T-helper 17 cell (primary cell): ENCODE measurements around the gene CSPG5. TPM values are rescaled to one million over a fixed set of nuclear protein-coding genes. Genes with fewer than 3 reads are reported as not detected.
A peak's percentile ranks its signal among the peaks of the same experiment; 100 is the strongest.

ENCODE experiments used
- ATAC-seq: fragments of 150-1000 bp; cut with Tn5 transposase; 2 replicates; pipeline ENCODE4 v1.10.0; 2021; ENCODE audit warnings: mild to moderate bottlenecking, moderate library complexity
- DNase-seq, 3 donors: peaks; one replicate each; pipeline versions ENCODE4 v3.0.0 to v3.0.0-alpha.2; 2020 to 2021
- H3K9me3 ChIP-seq: one replicate; pipeline ENCODE4 v1.7.0; 2013; ENCODE audit warnings: low read length, mild to moderate bottlenecking; ENCODE audit not compliant: control insufficient read depth, poor library complexity, severe bottlenecking
- H3K27ac Mint-ChIP-seq: one replicate; pipeline ENCODE4 v1.8.0; 2022; ENCODE audit warnings: mild to moderate bottlenecking, moderate library complexity, mixed read lengths
- H3K27me3 Mint-ChIP-seq: one replicate; pipeline ENCODE4 v1.8.0; 2022; ENCODE audit warnings: mixed read lengths
- H3K36me3 Mint-ChIP-seq: one replicate; pipeline ENCODE4 v1.8.0; 2022; ENCODE audit warnings: low read depth, mixed read lengths
- H3K4me1 Mint-ChIP-seq: one replicate; pipeline ENCODE4 v1.8.0; 2022; ENCODE audit warnings: mild to moderate bottlenecking, mixed read lengths
- H3K4me3 Mint-ChIP-seq: one replicate; pipeline ENCODE4 v1.8.0; 2022; ENCODE audit warnings: mild to moderate bottlenecking, moderate library complexity, mixed read lengths
- total RNA-seq, 4 donors: library from RNA in 2 of 4; stranded (reverse) in 2 of 4; gene quantifications; one replicate each; pipeline ENCODE4 v1.2.3 and lab custom pipeline; 2022 to 2026

Gene CSPG5, protein sequence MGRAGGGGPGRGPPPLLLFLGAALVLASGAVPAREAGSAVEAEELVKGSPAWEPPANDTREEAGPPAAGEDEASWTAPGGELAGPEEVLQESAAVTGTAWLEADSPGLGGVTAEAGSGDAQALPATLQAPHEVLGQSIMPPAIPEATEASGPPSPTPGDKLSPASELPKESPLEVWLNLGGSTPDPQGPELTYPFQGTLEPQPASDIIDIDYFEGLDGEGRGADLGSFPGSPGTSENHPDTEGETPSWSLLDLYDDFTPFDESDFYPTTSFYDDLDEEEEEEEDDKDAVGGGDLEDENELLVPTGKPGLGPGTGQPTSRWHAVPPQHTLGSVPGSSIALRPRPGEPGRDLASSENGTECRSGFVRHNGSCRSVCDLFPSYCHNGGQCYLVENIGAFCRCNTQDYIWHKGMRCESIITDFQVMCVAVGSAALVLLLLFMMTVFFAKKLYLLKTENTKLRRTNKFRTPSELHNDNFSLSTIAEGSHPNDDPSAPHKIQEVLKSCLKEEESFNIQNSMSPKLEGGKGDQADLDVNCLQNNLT
- under 1 TPM; 0.21 to 0.35 TPM for total RNA-seq
- 0.38 to 1.3 reads per million in 2 donors for total RNA-seq (lab: John Stamatoyannopoulos, UW)

DNA sequence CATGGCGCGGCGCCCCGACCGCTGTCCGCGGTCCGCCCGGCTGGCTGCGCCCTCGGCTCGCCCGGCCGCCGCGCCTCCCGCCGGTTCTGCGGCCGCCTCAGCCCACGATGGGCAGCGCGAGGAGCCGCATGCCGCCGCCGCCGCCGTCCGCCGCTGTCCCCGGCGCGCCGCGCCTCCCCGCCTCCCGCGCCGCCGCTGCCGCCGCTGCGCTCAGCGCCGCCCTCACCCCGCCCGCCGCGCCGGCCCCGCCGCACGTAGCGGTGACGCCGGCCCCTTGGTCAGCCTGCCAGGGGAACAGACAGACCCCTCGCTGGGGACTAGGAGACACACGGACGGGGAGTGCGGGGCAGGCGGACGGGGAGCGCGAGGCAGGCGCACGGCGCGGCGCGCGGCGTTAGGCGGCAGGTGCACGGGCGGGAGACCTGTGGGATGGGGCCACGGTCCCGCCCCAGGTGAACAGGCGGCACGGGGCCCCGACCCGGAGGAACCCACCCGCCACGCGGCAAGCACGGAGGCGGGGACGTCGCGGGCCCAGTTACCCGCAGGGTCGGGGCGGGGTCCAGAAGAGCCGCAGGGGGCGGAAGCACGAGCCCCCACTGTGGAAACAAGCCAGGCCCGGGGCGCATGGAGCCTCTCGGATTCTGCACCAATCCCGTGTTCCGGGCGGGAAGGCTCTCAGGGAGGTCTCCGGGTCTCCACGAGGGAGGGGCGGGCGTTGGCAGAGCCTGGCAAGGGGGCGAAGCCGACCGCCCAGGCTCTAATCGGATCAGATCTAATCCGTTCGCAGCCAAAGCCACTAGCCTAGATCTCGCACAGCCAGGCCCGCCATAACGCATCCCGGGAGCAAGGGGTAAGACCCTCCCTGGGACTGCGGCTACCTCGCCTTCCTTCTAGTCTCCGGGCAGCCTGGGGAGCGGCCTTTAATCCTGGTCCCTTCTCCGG, at the start of gene CSPG5:
CSPG5 (minus strand) TSS at position 175 of the 942 bp plus-strand sequence; CDS start at position 3, 172 bp downstream.
- peaks cover 16% of the 10 kb centered on the region for H3K27me3 Mint-ChIP-seq
- ATAC-seq: peak; percentile 68

DNA sequence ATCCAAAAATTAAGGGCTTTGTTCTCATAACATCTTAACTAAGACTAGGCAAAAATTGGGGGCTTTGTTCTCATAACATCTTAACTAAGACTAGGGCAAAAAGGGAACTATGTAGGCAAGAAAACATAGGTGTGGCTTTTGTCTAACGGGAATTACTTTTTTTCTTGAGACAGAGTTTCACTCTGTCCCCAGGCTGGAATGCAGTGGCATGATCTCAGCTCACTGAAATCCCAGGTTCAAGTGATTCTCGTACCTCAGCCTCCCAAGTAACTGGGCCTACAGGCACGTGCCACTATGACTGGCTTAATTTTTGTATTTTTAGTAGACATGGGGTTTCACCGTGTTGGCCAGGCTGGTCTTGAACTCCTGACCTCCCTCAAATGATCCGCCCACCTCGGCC, 49.8 kb upstream of the CSPG5 start:
- Mint-ChIP-seq H3K27me3 (no peaks in the 10 kb centered on the region), H3K27ac (peak overlapping the region; percentile 11)

More for the DNA sequence above, at the start of gene CSPG5:
- Mint-ChIP-seq H3K4me1 (peaks cover 6% of the 10 kb centered on the region), H3K4me3 (peak within 1 kb of the TSS; percentile 77), H3K36me3 (peaks cover 2% of the 10 kb centered on the region), H3K27ac (no peak within 1 kb of the TSS)
- H3K9me3 ChIP-seq: no peaks in the 10 kb centered on the region
- peak in 2 of 3 donors; percentile 27 to 37 for DNase-seq

DNA sequence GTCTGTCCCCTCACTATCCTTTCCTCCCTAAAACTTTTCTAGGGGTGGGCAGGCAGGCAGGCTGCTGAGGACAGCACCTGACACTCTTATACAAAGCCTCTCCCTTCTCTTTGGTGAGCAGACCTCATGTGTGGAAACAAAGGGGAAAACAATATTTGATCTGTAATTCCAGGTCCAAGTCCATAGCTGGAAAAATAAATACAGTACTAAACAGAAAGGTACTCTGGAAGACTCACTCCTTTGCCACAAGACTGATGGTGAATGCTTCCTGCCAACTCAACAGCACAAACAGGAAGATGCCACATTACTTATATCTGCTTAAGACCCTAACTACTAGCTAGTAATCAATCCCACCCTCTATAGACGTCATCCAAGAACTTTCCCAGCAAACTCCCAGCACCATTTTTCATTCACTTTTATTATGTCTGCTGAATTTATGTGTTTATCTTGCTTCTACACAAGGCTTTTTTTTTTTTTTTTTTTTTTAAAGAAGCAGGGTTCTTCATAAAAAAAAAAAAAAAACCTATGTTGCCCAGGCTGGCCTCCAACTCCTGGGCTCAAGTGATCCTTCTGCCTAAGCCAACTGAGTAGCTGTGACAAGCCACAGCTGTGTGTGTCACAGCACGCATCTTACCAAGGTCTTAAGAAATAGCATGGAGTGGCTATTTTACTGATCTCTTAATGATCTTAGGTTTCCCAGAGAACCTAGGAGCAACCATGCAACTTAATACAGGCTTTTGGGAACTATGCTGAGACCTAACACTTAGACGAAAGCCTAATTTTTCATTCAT, 44.2 kb upstream of the CSPG5 start:
- peaks cover 13% of the 10 kb centered on the region for H3K36me3 Mint-ChIP-seq
- ATAC-seq: no peak
- H3K4me1 Mint-ChIP-seq: peaks cover 3% of the 10 kb centered on the region
- peak overlapping the region; percentile 47 for H3K27ac Mint-ChIP-seq
- no peaks in the 10 kb centered on the region for H3K9me3 ChIP-seq
- H3K4me3 Mint-ChIP-seq: no peak overlapping the region
- no peak for DNase-seq
- no peaks in the 10 kb centered on the region for H3K27me3 Mint-ChIP-seq

More for the DNA sequence above, 49.8 kb upstream of the CSPG5 start:
- no peaks in the 10 kb centered on the region for H3K9me3 ChIP-seq
- ATAC-seq (no peak), DNase-seq (no peak)
- H3K36me3 Mint-ChIP-seq: peaks cover 12% of the 10 kb centered on the region
- H3K4me1 Mint-ChIP-seq: peaks cover 9% of the 10 kb centered on the region
- no peak overlapping the region for H3K4me3 Mint-ChIP-seq

DNA sequence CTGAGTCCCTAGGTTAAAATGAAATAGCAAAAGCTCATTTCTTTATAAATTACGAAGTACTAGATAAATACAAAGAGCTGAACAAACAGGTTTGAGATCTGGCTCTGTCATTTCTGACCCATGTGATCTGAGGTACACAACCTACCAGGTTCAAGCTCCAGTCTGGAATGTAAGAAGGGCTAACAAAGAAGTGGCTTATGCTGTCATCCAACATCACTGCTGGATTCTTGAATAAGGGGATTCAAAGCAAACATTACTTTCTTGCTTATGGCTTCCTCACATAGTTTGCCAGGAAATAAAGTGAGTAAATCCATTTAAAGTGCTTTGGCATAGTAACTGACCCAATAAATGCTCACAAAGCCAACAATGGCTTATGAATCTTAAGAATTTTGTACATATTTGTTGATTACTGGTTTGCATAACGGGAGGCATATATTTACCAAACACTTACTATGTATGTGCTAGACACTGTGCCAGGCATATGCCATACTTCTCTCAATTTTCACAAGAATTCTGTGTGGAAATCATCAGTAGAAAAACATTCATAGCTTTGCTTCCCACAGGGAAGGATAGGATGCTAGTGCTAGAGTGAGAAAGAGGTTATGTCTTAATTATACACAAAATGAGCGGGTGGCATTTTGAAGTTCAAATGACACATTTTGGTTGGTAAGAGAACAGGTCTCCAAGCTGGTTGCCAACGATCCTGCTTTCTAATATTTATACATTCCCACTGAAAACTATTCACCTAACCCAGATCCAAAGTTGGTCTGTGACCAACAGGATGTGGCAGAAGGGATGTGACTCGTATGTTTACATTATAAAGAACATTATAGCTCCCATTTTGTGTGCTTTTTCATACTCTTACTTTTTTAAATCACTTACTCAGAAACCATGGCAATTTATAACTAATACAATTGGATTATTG, 38.7 kb upstream of the CSPG5 start:
- Mint-ChIP-seq H3K4me3 (no peak overlapping the region), H3K27me3 (no peaks in the 10 kb centered on the region), H3K4me1 (peaks cover 3% of the 10 kb centered on the region), H3K27ac (peak overlapping the region; percentile 59), H3K36me3 (peaks cover 15% of the 10 kb centered on the region)
- ATAC-seq: no peak
- H3K9me3 ChIP-seq: no peaks in the 10 kb centered on the region
- DNase-seq: no peak

DNA sequence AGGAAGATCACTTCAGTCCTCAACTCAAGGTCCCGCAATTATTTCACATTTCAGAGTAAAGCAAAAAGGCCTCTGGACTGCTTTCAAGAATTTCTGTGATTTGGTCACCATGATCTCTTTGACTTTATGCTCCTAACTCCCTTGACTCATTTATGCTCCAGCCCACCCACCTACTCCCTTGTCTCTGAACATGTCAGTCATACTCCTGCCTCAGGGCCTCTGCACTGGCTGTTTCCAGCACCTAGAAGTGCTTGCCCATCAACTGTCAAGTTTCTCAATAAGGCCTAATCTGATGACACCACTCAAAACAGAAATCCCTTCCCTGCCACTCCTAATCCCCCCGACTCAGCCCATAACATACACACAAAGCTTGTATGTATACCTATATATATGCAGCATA, 36.1 kb upstream of the CSPG5 start:
- DNase-seq (no peak), ATAC-seq (no peak)
- no peaks in the 10 kb centered on the region for H3K9me3 ChIP-seq
- Mint-ChIP-seq H3K36me3 (peaks cover 17% of the 10 kb centered on the region), H3K27ac (no peak overlapping the region), H3K4me1 (peaks cover 4% of the 10 kb centered on the region), H3K4me3 (no peak overlapping the region), H3K27me3 (no peaks in the 10 kb centered on the region)

DNA sequence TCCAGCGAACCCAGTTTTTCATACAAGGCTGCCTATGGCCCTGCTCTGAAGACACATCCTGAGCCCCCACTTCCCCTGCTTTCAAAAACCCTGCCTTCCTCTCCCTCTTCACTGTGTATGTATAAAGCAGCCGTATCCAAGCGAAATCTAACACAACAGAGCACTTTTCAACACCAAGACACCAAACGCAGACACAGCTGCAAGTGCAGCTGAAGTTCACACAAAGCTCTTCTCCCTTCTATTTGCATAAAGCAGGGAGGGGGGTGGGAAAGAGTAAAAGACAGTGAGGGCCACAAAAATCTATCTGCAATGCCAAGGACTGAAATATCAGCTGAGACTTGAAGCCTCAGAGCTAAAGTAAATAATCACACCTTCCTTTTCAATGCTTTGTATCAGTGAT, 35.1 kb upstream of the CSPG5 start:
- H3K36me3 Mint-ChIP-seq: peaks cover 12% of the 10 kb centered on the region
- DNase-seq: no peak
- no peak overlapping the region for H3K4me3 Mint-ChIP-seq
- H3K27ac Mint-ChIP-seq: no peak overlapping the region
- H3K9me3 ChIP-seq: no peaks in the 10 kb centered on the region
- H3K27me3 Mint-ChIP-seq: no peaks in the 10 kb centered on the region
- no peak for ATAC-seq
- peaks cover 4% of the 10 kb centered on the region for H3K4me1 Mint-ChIP-seq

DNA sequence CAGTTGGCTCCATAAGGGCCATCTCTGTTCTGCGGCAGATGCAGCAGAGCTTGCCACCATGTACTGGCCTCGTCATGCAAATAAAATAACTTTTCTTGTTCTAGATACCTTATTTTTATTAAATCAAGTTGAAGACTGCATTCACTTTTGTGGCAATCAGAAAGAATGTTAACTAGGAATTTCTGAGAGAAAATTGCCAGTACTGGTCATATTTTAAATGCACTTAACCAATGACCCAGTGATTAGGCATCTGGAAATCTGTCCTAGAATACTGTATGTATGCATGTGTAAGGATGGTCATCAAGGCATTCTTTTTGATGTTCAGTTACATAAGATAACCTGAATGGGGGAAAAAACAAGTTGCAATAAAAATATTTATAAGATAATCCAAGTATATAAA, 34.2 kb upstream of the CSPG5 start:
- Mint-ChIP-seq H3K27me3 (no peaks in the 10 kb centered on the region), H3K4me1 (peaks cover 4% of the 10 kb centered on the region), H3K4me3 (no peak overlapping the region), H3K36me3 (peaks cover 12% of the 10 kb centered on the region), H3K27ac (no peak overlapping the region)
- no peaks in the 10 kb centered on the region for H3K9me3 ChIP-seq
- ATAC-seq (no peak), DNase-seq (no peak)

DNA sequence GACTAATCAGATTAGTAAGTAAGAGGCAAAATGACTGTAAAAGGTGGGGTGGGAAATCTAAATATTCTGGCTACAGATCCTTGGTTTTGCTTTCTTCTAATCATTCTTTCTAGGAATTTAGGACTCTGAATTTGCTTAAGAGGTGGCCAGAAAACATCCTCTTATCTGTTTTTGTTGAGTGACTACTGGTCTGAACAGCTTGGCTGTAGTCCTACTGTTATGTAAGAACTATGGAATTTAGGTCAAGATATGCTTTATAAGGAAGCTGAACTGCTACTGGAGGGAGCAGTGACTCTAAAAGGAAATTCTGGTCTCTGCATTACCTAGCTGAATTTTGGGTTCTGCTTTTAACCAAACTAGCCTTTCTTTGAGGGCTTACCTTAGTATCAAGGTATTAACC, 33.5 kb upstream of the CSPG5 start:
- no peaks in the 10 kb centered on the region for H3K27me3 Mint-ChIP-seq
- ATAC-seq (no peak), DNase-seq (no peak)
- no peak overlapping the region for H3K4me3 Mint-ChIP-seq
- peak overlapping the region; percentile 54 for H3K27ac Mint-ChIP-seq
- peaks cover 4% of the 10 kb centered on the region for H3K4me1 Mint-ChIP-seq
- no peaks in the 10 kb centered on the region for H3K9me3 ChIP-seq
- peaks cover 12% of the 10 kb centered on the region for H3K36me3 Mint-ChIP-seq

DNA sequence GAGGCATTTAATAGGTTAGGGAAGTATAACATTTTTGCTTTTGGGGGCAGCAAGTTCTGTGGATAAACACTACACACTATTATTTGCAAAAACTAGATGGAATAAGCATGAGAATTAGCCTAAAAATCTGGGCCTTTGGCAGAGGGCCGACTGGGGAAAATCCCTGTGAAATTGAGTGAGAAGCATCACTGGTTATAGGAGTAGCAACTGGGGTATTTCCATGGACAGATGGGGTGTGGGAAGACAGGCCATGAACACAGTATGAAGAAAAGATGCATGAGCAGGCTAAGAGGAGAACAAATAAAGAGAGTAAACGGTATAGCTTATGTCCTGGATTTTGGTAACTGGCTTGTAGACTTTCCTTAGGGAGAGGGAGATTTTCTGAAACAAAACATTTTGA, 32.9 kb upstream of the CSPG5 start:
- ATAC-seq: no peak
- Mint-ChIP-seq H3K27ac (peak overlapping the region; percentile 54), H3K4me1 (peaks cover 4% of the 10 kb centered on the region), H3K27me3 (no peaks in the 10 kb centered on the region), H3K4me3 (no peak overlapping the region), H3K36me3 (peaks cover 12% of the 10 kb centered on the region)
- no peak for DNase-seq
- H3K9me3 ChIP-seq: no peaks in the 10 kb centered on the region

DNA sequence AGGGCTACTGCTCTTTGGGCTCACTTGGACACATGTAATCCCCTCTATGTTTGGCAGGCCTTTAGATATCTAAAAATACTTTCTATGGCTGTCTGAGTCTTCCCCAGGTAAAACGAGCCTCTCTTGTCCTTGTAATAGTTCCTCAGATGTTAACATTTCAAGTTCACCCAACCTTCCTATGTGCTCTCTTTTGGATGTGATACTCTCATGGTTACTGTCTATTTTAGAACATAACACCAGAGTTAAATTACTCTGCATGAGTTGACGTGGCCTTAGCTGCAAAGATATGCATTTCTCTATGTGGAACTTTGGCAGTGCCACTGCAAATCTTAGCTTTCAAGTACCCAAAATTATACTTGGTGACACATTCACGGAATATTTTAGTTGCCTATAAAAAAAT, 31.9 kb upstream of the CSPG5 start:
- no peak for DNase-seq
- Mint-ChIP-seq H3K4me3 (no peak overlapping the region), H3K4me1 (peaks cover 4% of the 10 kb centered on the region), H3K27me3 (no peaks in the 10 kb centered on the region), H3K27ac (peak overlapping the region; percentile 67), H3K36me3 (peaks cover 10% of the 10 kb centered on the region)
- no peaks in the 10 kb centered on the region for H3K9me3 ChIP-seq
- ATAC-seq: no peak

DNA sequence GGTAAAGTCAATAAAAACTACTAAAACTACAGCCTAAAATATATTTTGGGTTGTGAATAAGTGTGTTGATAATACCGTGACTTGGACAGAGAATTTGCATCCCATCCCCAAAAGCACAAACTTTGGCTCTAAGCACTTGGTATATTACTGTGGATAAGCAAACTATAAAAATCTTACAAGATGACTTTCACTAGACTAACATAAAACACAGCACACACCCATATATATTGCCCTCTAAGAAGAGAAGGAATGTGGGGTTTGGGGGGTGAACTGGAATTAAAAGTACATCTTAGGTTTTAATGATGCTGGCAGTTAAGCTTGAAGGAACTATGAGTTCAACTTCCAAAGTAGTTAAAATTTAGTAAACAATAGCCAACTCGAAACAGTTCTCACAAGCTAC, 28.7 kb upstream of the CSPG5 start:
- H3K36me3 Mint-ChIP-seq: peaks cover 13% of the 10 kb centered on the region
- no peak overlapping the region for H3K4me3 Mint-ChIP-seq
- ATAC-seq: no peak
- no peaks in the 10 kb centered on the region for H3K9me3 ChIP-seq
- H3K27ac Mint-ChIP-seq: no peak overlapping the region
- peaks cover 4% of the 10 kb centered on the region for H3K4me1 Mint-ChIP-seq
- no peak for DNase-seq
- H3K27me3 Mint-ChIP-seq: no peaks in the 10 kb centered on the region

DNA sequence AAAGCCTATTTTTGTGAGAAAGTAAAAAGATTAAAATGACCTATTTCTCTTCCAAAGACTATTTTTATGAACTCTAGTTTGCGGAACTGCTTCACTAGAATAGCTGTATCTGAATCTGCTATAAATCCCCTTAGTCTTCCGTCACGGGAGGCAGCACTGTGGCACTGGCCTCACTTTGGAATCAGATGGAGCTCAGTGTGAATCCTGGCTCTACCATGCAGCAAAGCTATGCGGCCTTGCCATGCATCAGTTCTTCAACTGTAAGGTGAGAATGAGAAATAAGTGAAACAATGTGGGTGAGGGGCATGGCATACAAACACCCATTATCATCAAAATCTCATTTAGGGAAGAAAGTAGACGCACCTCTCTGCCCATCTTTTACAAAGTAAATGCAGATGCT, 27.5 kb upstream of the CSPG5 start:
- H3K27me3 Mint-ChIP-seq: no peaks in the 10 kb centered on the region
- H3K4me3 Mint-ChIP-seq: no peak overlapping the region
- no peak overlapping the region for H3K27ac Mint-ChIP-seq
- H3K9me3 ChIP-seq: no peaks in the 10 kb centered on the region
- ATAC-seq (no peak), DNase-seq (no peak)
- H3K4me1 Mint-ChIP-seq: no peaks in the 10 kb centered on the region
- peaks cover 9% of the 10 kb centered on the region for H3K36me3 Mint-ChIP-seq
